H9 (cell line): ENCODE results near the gene PARD3. TPM values are rescaled to one million over a fixed set of nuclear protein-coding genes. Genes with fewer than 3 reads are reported as not detected.

ENCODE experiments used
- DNase-seq: peaks from one replicate; pipeline ENCODE4 v3.0.0-alpha.2; 2017
- H2AFZ ChIP-seq: one replicate; pipeline ENCODE4 v1.6.1; 2013; ENCODE audit warnings: mild to moderate bottlenecking, low read length, control low read depth, moderate library complexity
- H2AK5ac ChIP-seq: 2 replicates; pipeline ENCODE4 v1.6.1; 2013; ENCODE audit warnings: low read length, control low read depth, mixed read lengths; ENCODE audit not compliant: insufficient read length
- H2BK120ac ChIP-seq: one replicate; pipeline ENCODE4 v1.6.1; 2013; ENCODE audit warnings: low read depth, mild to moderate bottlenecking, low read length, control low read depth, inconsistent platforms; ENCODE audit not compliant: poor library complexity, severe bottlenecking
- H2BK12ac ChIP-seq: 2 replicates; pipeline ENCODE4 v1.6.1; 2013; ENCODE audit warnings: low read length, control low read depth, mixed read lengths, low read depth; ENCODE audit not compliant: insufficient read length
- H2BK15ac ChIP-seq: 2 replicates; pipeline ENCODE4 v1.6.1; 2013; ENCODE audit warnings: low read depth, low read length, control low read depth
- H2BK20ac ChIP-seq: one replicate; pipeline ENCODE4 v1.6.1; 2013; ENCODE audit warnings: low read depth, mild to moderate bottlenecking, low read length, control low read depth, inconsistent platforms; ENCODE audit not compliant: poor library complexity, severe bottlenecking
- H2BK5ac ChIP-seq: 2 replicates; pipeline ENCODE4 v1.6.1; 2013; ENCODE audit warnings: low read length, control low read depth, mixed read lengths; ENCODE audit not compliant: insufficient read length
- H3K14ac ChIP-seq: 2 replicates; pipeline ENCODE4 v1.6.1; 2013; ENCODE audit warnings: low read length, control low read depth; ENCODE audit not compliant: insufficient read depth
- H3K18ac ChIP-seq: 2 replicates; pipeline ENCODE4 v1.6.1; 2013; ENCODE audit warnings: low read depth, mild to moderate bottlenecking, mixed read lengths, low read length, control low read depth; ENCODE audit not compliant: insufficient read length
- H3K23ac ChIP-seq: 2 replicates; pipeline ENCODE4 v1.6.1; 2013; ENCODE audit warnings: low read length, control low read depth, mixed read lengths, low read depth; ENCODE audit not compliant: insufficient read length
- H3K23me2 ChIP-seq: 2 replicates; pipeline ENCODE4 v1.6.1; 2013; ENCODE audit warnings: low read depth, mild to moderate bottlenecking, mixed read lengths, low read length, control low read depth; ENCODE audit not compliant: insufficient read length, poor library complexity, severe bottlenecking
- H3K27ac ChIP-seq: 2 replicates; pipeline ENCODE4 v1.5.1; 2013; ENCODE audit warnings: low read length, control low read depth, mixed read lengths, low read depth; ENCODE audit not compliant: insufficient read length
- H3K27me3 ChIP-seq: 2 replicates; pipeline ENCODE4 v1.6.1; 2013; ENCODE audit warnings: low read length, control low read depth, inconsistent platforms; ENCODE audit not compliant: insufficient read depth
- H3K4ac ChIP-seq: 2 replicates; pipeline ENCODE4 v1.6.1; 2013; ENCODE audit warnings: low read depth, mild to moderate bottlenecking, control low read depth, inconsistent platforms, low read length, moderate library complexity
- H3K4me1 ChIP-seq: 2 replicates; pipeline ENCODE4 v1.6.1; 2013; ENCODE audit warnings: low read length, control low read depth, inconsistent platforms; ENCODE audit not compliant: insufficient read depth
- H3K4me2 ChIP-seq: 2 replicates; pipeline ENCODE4 v1.6.1; 2013; ENCODE audit warnings: low read length, control low read depth, mixed read lengths; ENCODE audit not compliant: insufficient read length, insufficient read depth
- H3K56ac ChIP-seq: 2 replicates; pipeline ENCODE4 v1.6.1; 2013; ENCODE audit warnings: low read depth, mild to moderate bottlenecking, mixed read lengths, low read length, control low read depth; ENCODE audit not compliant: insufficient read length
- H3K79me1 ChIP-seq: 2 replicates; pipeline ENCODE4 v1.6.1; 2013; ENCODE audit warnings: low read depth, mild to moderate bottlenecking, moderate library complexity, low read length, control low read depth, inconsistent platforms; ENCODE audit not compliant: insufficient read depth, poor library complexity, severe bottlenecking
- H3K79me2 ChIP-seq: 2 replicates; pipeline ENCODE4 v1.6.1; 2013; ENCODE audit warnings: low read length, control low read depth, inconsistent platforms; ENCODE audit not compliant: insufficient read depth
- H3K9ac ChIP-seq: 2 replicates; pipeline ENCODE4 v1.6.1; 2013; ENCODE audit warnings: low read length, control low read depth, mixed read lengths; ENCODE audit not compliant: insufficient read length; ENCODE audit errors: extremely low read depth
- H3K9me3 ChIP-seq: one replicate; pipeline ENCODE4 v1.6.1; 2013; ENCODE audit warnings: low read depth, low read length, inconsistent platforms; ENCODE audit not compliant: control insufficient read depth
- H3T11ph ChIP-seq: one replicate; pipeline ENCODE4 v1.6.1; 2013; ENCODE audit warnings: mild to moderate bottlenecking, low read length, control low read depth, inconsistent platforms
- H4K20me1 ChIP-seq: one replicate; pipeline ENCODE4 v1.6.1; 2013; ENCODE audit not compliant: control insufficient read depth, insufficient read length, insufficient read depth
- H4K5ac ChIP-seq: 2 replicates; pipeline ENCODE4 v1.6.1; 2013; ENCODE audit warnings: low read depth, mild to moderate bottlenecking, mixed read lengths, low read length, control low read depth; ENCODE audit not compliant: insufficient read length
- H4K8ac ChIP-seq: replicated peaks from 2 replicates; pipeline ENCODE4 v1.6.1; 2013; ENCODE audit warnings: low read length, control low read depth, mixed read lengths, low read depth; ENCODE audit not compliant: insufficient read length
- H4K91ac ChIP-seq: 2 replicates; pipeline ENCODE4 v1.6.1; 2013; ENCODE audit warnings: low read depth, mild to moderate bottlenecking, moderate library complexity, mixed read lengths, low read length, control low read depth; ENCODE audit not compliant: insufficient read length
- H3K27ac Mint-ChIP-seq, 3 experiments: 2 replicates in 2 of 3; 3 replicates in 1 of 3; pipeline ENCODE4 v1.8.0; 2020 to 2021; ENCODE audit warnings: mixed read lengths in 3 of 3, mild to moderate bottlenecking in 1 of 3, moderate library complexity in 1 of 3
- H3K27me3 Mint-ChIP-seq: 2 replicates; pipeline ENCODE4 v1.8.0; 2021; ENCODE audit warnings: low read depth, mild to moderate bottlenecking, moderate library complexity, mixed read lengths
- H3K36me3 Mint-ChIP-seq, 3 experiments: 2 replicates in 2 of 3; 3 replicates in 1 of 3; pipeline ENCODE4 v1.8.0; 2020 to 2021; ENCODE audit warnings: low read depth in 3 of 3, mixed read lengths in 3 of 3; ENCODE audit not compliant: insufficient read depth in 1 of 3
- H3K4me1 Mint-ChIP-seq, 2 experiments: 2 replicates each; pipeline ENCODE4 v1.8.0; 2020; ENCODE audit warnings: mixed read lengths in 2 of 2
- H3K4me3 Mint-ChIP-seq, 2 experiments: 2 replicates in 1 of 2; 3 replicates in 1 of 2; pipeline ENCODE4 v1.8.0; 2020 to 2021; ENCODE audit warnings: mild to moderate bottlenecking in 2 of 2, mixed read lengths in 2 of 2, moderate library complexity in 1 of 2
- H3K9me3 Mint-ChIP-seq, 2 experiments: 2 replicates in 1 of 2; 3 replicates in 1 of 2; pipeline ENCODE4 v1.8.0; 2020; ENCODE audit warnings: mild to moderate bottlenecking in 2 of 2, mixed read lengths in 2 of 2, moderate library complexity in 1 of 2
- CTCF ChIP-seq: fragments of 200-600 bp; sonication (generic); conservative IDR thresholded peaks from 3 replicates; pipeline ENCODE4 v1.8.0; 2021; ENCODE audit warnings: antibody characterized with exemption, mild to moderate bottlenecking
- WGBS: extraction: QIAGEN DNeasy Blood & Tissue Kit; methylation state at CpG from one replicate; pipeline ENCODE4 v1.1.7; 2013; ENCODE audit warnings: missing lambda C conversion rate, low lambda C conversion rate, mixed read lengths; ENCODE audit not compliant: insufficient read length; ENCODE audit errors: extremely low coverage; 5-methylcytosine and 5-hydroxymethylcytosine counted together
- total RNA-seq: library from RNA; stranded (reverse); gene quantifications from 2 replicates; pipeline ENCODE4 v1.2.1, GENCODE V29; 2021

The PARD3 gene
- total RNA-seq, 1 experiment from 2014 or later: 44.7 TPM

DNA sequence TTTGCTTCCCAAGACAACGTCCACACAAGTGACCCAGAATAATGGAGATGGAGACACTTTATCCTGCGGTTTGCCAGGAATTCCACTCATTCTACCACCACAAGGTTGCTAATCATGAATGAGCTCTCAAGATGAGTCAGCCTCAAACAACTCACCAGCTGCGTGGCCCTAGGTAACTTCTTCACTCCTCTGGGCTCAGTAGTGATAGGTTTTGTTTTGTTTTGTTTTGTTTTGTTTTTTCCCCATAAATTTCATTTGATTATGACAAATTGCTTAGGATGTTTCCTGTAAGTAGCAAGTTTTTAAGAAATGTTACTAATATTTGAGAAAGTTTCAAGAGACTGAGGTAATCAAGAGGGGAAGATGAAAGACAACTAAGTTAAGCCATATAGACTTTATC, 286.8 kb downstream of the PARD3 start:
- Histone ChIP-seq H3K23ac (no peak overlapping the region), H2BK12ac (no peak overlapping the region), H3K79me2 (peaks cover 4% of the 10 kb centered on the region; the same call in 1 of the 2 replicates), H4K8ac (no peak overlapping the region), H4K5ac (no peak overlapping the region), H2AK5ac (no peak overlapping the region), H2BK15ac (no peak overlapping the region), H3K18ac (no peak overlapping the region), H3K27me3 (no peaks in the 10 kb centered on the region), H3K4me2 (no peak overlapping the region), H3K9ac (no peak overlapping the region), H2AFZ (no peak overlapping the region), H3K4ac (no peak overlapping the region), H2BK20ac (no peak overlapping the region), H3K79me1 (no peaks in the 10 kb centered on the region), H2BK120ac (no peak overlapping the region), H3K14ac (no peak overlapping the region), H3K27ac (peak overlapping the region; percentile 30), H3K4me1 (peaks cover 13% of the 10 kb centered on the region; the same call in 1 of the 2 replicates), H3K56ac (no peak overlapping the region), H3T11ph (no peak overlapping the region), H3K23me2 (no peaks in the 10 kb centered on the region), H4K20me1 (no peaks in the 10 kb centered on the region), H3K9me3 (no peaks in the 10 kb centered on the region), H2BK5ac (no peak overlapping the region), H4K91ac (no peak overlapping the region)
- DNase-seq: peak; percentile 73
- no CpG with 5 or more reads among the region's 3 CpGs for WGBS
- TF ChIP-seq CTCF: no peak; the same call in 2 of the 3 replicates
- H3K27me3 Mint-ChIP-seq: no peaks in the 10 kb centered on the region
- H3K4me3 Mint-ChIP-seq: peak overlapping the region in 1 of 2 experiments; percentile 0; a peak in 1 of 5 replicates
- no peaks in the 10 kb centered on the region for H3K9me3 Mint-ChIP-seq
- H3K4me1 Mint-ChIP-seq: peaks cover 43 to 49% of the 10 kb centered on the region in 2 experiments
- peak overlapping the region; percentile 92 to 96 (median 93) for H3K27ac Mint-ChIP-seq
- H3K36me3 Mint-ChIP-seq: no peaks in the 10 kb centered on the region; a peak in 1 of 7 replicates
